DMS79 treated with DMSO at 0.1 percent for 48 hours (cell line): Measurements from ENCODE around the gene TENM3.

Source experiments
- DNase-seq: peaks from one replicate; lab custom pipeline; 2025; lab: John Stamatoyannopoulos, UW

TENM3 gene

GRCh38 chr4:182818926-182819730 is 575.9 kb downstream of the TENM3 start:
- DNase-seq, result no peak

DNA sequence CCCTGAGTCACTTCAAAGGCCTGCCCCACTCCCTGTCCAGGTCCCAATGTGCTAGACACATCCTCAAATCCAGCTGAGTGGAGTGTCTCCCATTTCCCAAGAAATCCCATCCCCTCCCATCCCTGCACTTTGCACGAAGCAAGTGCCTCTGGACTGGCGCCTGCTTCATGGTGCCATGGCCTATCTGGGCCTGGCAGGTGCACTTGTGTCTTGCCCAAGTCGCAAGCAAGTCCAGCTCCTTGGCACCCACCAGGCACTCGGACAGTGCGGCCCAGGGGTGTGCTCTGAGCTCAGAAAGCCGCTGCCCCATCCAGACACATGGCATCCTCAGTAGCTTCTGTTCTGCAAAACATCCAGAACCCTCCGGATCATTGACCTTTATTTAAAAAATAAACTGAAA is 576.5 kb downstream of the TENM3 start:
- no peak for DNase-seq

DNA sequence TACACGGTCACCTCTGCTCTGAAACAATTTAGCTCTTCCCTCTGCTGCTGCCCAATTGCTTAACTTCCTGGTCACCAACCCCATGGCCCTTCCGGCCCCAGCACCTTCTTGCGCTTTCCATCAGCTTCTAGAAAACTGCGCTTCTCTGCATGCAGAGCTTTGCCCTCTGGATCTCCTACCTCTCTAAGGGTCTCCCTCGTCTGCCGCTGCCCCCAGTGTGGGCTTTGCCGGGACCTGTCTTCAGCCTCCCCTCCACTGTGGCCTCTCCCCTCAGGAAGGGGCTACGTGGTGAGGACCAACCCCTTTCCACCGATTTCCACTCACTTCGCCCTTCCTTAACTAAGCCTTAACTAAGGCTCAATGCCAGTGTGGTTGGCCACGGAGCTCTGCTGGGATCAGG is 579.4 kb downstream of the TENM3 start:
- DNase-seq, result no peak

DNA sequence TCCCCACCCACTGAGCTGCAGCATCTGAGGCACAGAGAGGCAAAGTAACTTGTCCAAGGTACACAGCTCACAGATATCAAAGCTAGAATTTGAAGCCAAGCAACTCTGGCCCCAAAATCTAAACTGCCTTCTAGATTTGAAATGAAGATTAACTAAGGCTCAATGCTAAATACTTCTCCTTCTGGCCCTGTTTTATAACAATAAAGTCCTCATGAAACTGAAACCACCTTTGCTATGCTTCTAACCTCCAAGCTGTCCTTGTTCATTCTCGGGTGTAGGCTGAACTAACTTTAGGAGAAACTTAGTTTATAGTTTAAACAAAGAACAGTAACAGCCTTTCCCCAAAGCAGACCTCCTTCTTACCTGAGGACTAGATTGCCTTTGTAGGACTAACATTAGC is 580.4 kb downstream of the TENM3 start:
- no peak for DNase-seq

DNA sequence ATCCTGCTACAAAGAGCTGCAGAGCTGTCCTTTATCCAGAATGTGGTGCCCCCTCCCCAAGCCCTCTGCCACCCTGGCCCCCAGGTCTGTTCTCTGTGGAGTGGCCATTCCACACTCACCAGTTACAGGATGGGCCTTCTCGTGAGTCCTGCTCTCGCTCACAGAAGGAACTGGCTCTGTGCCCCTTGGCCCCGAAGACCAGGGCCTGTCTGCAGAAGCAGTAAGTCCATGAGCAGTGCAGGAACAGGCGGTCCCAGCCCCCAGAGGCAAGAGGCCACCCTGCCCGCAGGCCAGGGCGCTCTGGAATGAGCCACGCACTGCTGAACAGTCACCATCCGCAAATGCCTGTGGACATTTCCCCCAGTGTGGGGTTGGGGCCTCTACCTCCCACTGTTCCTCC is 581.8 kb downstream of the TENM3 start:
- DNase-seq, result no peak

DNA sequence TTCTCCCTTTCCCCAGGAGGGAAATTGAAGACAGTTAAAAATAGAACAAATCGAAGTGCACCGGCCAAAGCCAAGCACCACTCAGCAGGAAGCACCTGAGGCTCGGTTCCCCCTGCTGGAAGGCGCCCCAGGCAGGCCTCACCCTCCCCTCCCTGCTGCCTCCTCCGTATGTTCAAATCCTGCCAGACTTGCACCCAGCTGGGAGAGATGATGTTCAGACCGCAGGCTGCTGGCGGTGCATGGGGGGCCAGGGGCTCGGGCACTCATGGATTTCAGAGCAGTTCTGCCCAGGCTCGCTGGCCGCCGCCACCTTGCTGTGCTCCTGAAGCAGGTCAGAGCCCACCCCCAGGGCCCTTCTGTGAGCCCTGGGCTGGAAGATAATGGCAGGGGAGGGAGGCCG is 582.6 kb downstream of the TENM3 start:
- DNase-seq, result no peak

GRCh38 chr4:182826391-182826790 is 583.2 kb downstream of the TENM3 start:
- DNase-seq, result no peak

DNA sequence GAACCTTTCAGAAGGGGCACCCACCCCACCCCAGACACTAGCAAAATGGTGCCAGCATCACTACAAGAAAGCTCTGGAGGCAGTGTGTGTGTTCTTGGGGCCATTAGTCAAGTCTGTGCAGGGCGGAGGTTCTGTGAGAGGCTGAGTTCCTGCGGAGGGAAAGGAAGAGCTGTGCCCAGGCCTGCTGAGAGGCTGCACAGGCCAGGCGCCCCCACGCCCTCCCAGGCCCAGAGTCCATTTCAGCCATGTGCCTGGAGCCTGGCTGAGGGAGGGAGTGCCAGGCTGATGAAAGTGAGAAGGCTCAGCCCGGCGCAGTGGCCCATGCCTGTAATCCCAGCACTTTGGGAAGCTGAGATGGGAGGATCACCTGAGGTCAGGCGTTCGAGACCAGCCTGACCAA is 584.0 kb downstream of the TENM3 start:
- DNase-seq, result no peak

GRCh38 chr4:182827954-182828353 is 584.8 kb downstream of the TENM3 start:
- no peak for DNase-seq

DNA sequence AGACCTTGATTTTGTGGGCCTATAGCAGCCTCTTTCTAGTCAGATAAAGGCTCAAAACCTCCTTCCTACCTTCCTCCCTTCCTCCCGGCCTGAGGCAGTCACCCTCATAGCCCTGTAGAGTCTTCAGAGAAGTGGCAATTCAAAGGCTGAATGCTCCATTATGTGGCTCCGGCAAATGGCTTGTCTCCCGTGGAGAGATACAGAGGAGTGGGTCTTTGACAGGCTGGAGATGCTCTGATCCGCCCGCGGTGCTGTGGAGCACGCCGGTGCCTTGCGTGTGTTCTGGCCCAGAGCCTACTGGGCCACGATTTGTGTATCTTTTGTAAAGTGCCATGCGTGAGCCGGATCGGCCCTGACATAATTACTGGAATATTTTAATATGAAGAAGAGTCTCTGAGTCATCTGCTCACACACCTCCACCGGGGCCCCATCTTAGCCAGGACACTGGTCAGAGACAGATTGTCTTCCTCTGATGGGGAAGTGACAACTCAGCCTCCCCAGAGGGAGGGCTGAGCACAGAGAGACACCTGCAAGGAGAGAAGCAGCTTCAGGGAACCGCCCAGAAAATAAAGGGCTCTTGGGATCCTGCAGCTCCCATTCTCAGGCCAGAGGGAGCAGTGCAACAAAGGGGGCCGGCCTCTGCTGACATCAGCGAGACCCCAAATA is 585.3 kb downstream of the TENM3 start:
- DNase-seq, result peak; percentile 18

DNA sequence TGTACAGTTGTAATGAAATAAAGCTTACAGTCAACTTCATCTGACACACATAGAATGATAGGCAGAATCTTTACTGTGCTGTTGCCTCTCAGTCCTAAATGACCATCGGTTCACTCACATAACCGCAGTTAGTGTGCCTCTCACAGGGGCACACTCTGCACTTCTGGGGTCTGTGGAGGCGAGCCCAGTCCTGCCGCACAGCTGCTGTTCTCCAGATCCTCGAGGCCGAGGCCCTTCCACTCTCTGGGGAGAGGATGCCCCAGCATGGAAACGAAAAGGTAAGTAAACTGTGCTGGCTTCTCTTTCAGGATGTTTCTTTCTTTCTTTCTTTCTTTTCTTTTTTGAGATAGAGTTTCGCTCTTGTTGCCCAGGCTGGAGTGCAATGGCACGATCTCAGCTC is 586.0 kb downstream of the TENM3 start:
- no peak for DNase-seq

DNA sequence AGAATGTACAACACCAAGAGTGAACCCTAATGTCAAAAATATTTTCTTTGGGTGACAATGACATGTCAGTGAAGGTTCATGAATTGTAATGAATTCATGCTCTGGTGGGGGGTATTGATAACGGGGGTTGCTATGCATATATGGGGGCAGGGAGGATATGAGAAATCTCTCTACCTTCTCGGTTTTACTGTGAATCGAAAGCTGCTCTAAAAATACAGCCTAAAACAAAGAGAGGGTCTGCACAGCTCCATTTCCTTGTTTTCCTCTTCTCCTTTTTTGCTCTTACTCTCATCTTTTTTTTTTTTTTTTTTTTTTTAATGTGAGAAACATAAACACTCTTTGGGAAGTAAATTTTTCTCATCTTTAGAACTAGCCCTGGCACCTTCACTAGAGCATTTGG is 588.2 kb downstream of the TENM3 start:
- DNase-seq, result no peak

GRCh38 chr4:182832352-182833120 is 589.3 kb downstream of the TENM3 start:
- DNase-seq, result no peak

DNA sequence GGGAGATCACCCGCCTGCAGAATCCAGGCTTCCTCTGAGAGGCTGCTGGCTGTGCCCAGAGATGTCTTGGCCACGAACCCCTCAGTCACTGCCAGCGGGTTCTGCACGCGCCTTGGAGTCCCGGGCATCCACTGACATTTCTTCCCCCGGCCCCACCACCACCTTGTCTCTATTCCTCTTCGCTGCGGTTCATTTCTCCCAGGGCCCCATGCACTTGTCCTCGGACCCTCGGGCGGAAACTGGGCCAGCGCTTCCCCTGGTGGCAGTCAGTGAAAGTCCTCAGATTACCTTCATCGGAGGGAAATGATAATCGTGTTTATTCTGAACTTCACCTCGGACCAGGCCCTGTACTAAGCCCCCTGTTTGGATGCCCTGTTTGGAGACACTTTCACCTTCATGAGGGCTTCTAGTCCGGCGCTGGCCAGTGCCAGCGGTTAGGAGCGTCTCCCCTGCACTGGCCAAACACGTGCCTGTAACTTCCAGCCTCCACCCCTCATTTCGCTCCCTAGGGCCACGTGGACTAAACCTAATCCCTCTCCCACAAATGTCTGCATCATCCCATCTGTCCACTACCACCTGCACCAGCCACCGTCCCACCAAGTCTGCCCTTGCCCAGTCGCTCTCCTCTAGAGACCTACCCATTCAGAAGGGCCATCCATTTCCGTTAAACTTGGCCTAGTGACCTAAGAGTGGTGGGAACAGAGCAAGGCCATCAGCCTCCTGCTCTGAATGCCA is 592.0 kb downstream of the TENM3 start:
- no peak for DNase-seq

DNA sequence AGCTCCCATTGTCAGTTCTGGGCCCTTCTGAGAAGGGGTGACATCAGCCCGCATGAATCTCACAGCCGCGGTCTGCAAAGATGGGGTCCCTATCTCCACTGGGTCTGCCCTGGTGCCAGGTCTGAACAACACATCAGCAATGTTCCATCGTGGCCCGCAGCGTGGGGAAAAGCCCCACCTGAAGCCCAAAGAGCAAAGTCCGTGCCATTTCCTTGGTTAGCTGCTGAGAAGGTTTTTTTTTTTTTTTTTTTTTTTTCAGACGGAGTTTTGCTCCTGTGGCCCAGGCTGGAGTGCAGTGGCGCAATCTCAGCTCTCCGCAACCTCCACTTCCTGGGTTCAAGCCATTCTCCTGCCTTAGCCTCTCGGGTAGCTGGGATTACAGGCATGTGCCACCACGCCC is 594.6 kb downstream of the TENM3 start:
- no peak for DNase-seq

- no peak for DNase-seq
Measured at GRCh38 chr4:182838535-182838934, 595.3 kb downstream of the TENM3 start.

DNA sequence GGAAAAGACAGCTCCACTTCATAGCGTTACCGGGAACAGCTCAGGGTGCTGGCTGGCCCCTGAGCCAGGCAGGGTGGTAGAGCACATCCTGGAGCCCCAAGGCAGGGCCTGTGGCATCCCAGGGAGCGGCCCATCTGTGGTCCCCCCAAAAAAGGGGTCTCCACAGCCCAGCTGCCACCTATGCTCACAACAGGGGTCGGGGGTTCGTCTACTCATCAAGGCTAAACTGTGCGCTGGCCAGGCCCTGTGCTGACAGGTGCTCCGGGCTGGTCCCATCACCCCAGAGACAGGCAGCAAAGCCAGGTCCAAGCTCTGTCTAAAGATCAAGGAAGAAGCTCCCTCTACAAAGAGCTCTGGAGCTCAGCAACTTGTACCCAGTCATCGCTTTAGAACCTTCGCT is 596.1 kb downstream of the TENM3 start:
- DNase-seq, result no peak

DNA sequence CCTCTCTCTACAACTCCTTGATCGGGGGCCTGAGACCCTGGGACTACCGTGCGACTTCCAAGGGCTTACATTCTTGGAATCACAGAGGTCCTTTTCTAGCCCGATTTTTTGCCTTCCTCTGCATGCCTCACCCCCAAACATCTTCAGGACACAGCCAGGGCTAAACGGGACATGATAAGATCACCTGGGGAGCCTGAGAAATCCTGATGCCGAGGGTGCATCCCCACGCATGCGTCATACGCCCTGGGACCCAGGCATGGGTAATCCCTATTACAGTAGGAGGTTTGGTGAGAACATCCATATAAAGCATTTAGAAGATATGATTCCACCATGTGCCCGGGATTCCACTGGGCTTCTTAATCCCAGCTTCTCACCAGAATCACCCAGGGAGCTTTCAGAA is 596.9 kb downstream of the TENM3 start:
- DNase-seq, result no peak

DNA sequence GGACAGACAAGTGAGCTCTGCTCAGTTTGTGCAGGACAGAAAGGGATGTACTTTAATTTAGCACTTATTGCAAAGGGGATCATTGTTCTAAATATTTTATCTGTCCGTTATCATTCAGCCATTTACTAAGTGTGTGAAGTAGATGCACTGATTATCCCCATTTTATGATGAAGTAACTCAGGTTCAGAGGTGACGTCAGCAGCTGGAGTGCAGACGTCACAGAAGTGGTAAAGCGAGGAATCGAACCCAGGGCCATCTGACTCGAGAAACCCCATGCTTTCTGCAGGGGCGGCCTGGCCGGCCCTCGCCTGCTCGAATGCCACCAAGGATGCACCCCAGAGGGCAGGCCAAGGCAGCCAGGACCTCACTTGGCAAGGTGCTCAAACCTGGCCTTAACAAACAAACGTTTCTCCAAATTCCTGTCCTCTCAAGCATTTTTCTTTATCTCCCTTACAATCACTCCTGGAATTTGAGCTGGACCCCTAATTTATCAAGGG is 599.0 kb downstream of the TENM3 start:
- DNase-seq, result no peak

DNA sequence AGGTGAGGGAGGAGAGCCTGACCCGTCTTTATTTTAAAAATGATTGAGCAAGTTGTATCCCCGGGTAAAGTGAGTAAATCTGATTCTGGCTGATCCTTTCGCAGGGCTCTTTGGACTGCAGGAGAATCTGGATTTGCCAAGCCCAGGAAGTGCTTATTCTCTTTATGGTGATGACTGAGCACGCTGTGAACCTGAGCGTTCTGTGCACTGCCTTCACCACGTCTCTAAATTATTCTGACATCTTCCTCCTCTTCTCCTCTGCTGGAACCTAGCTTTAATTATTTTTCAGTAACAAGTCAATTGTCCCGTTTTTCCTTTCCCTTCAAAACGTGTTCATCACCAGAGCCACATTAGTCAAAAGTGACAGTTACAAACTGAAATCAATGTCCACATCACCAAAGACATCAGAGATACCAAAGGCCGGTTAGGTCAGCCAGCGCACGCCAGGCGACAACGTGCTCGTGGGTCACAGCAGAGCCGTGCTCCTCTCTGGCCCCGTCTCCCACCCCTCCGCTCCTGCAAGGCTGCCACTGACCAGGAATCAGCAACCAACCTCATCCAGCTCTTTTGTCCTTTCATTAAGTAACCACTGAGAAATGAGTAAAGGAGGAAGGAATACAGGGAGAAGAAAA is 599.7 kb downstream of the TENM3 start:
- DNase-seq, result no peak

GRCh38 chr4:182843808-182844325 is 600.7 kb downstream of the TENM3 start:
- DNase-seq, result peak; percentile 43
